Tibial nerve (tissue), 3 donors: ENCODE measurements around the gene ADGRL1.

ENCODE experiments used
- CTCF ChIP-seq, 5 experiments: fragments of 200-600 bp in 3 of 5; fragments of 450-650 bp in 2 of 5; sonication (generic) in 3 of 5; IDR thresholded peaks; one replicate each; pipeline ENCODE4 v1.5.1; 2016 to 2019; ENCODE audit warnings: antibody characterized with exemption in 5 of 5, mild to moderate bottlenecking in 3 of 5, moderate library complexity in 2 of 5
- POLR2A ChIP-seq, 2 donors: fragments of 450-650 bp; IDR thresholded peaks; one replicate each; pipeline ENCODE4 v1.6.1; 2017; ENCODE audit warnings: antibody characterized with exemption in 2 of 2, mild to moderate bottlenecking in 2 of 2, moderate library complexity in 2 of 2

- TF ChIP-seq CTCF (IDR thresholded peaks at IDR 0.05) (no peak), POLR2A (IDR thresholded peaks at IDR 0.05) (no peak)
These were observed 37.0 kb downstream of the ADGRL1 start for GRCh38 chr19:14168993-14169392.
